HEK293 (cell line): ENCODE data around the gene CCP110.

Source experiments
- CTCF ChIA-PET: fragments of 350-600 bp; formaldehyde crosslinking; extraction: SDS; loops from one replicate; lab custom pipeline; 2021; ENCODE audit warnings: antibody characterized with exemption; lab: Yijun Ruan, JAX
- POLR2A ChIA-PET: fragments of 300-600 bp; formaldehyde crosslinking; extraction: SDS; loops from one replicate; lab custom pipeline; 2020; ENCODE audit warnings: antibody characterized with exemption, inconsistent platforms; lab: Yijun Ruan, JAX
- H3K27ac ChIP-seq: fragments of 200-500 bp; sonication (Bioruptor generic); 2 replicates; pipeline ENCODE4 v1.5.1; 2014; ENCODE audit warnings: low read depth, low read length, control low read depth, inconsistent platforms; ENCODE audit errors: extremely low read depth
- H3K36me3 ChIP-seq, 2 experiments: fragments of 200-500 bp in 1 of 2; sonication (Bioruptor generic) in 1 of 2; 1 replicate in 1 of 2; 2 replicates in 1 of 2; pipeline ENCODE4 v1.5.1; 2014 to 2017; ENCODE audit warnings: inconsistent platforms in 2 of 2, low read length in 2 of 2; ENCODE audit not compliant: control insufficient read depth in 2 of 2, insufficient read depth in 1 of 2
- H3K4me1 ChIP-seq: fragments of 200-500 bp; sonication (Bioruptor generic); 2 replicates; pipeline ENCODE4 v1.5.1; 2014; ENCODE audit warnings: mild to moderate bottlenecking, low read length, inconsistent platforms; ENCODE audit not compliant: control insufficient read depth, insufficient read depth
- H3K4me3 ChIP-seq: 2 replicates; pipeline ENCODE4 v1.5.1; 2011; ENCODE audit warnings: low read depth, mild to moderate bottlenecking, control low read depth, low read length, moderate library complexity
- H3K9me3 ChIP-seq: fragments of 200-500 bp; sonication (Bioruptor generic); 2 replicates; pipeline ENCODE4 v1.5.1; 2014; ENCODE audit warnings: low read depth, low read length, inconsistent platforms; ENCODE audit not compliant: control insufficient read depth, insufficient read depth
- GLI4 ChIP-seq: fragments of 450-650 bp; formaldehyde crosslinking; IDR thresholded peaks from 2 replicates; pipeline ENCODE4 v1.5.1; 2016; ENCODE audit warnings: missing biosample characterization, missing genetic modification characterization
- KLF10 ChIP-seq: fragments of 450-650 bp; IDR thresholded peaks from 2 replicates; pipeline ENCODE4 v1.5.1; 2018; ENCODE audit warnings: missing biosample characterization, mild to moderate bottlenecking, missing genetic modification characterization
- REPIN1 ChIP-seq: fragments of 450-650 bp; formaldehyde crosslinking; IDR thresholded peaks from 2 replicates; pipeline ENCODE4 v1.5.1; 2017; ENCODE audit warnings: missing biosample characterization, missing genetic modification characterization, low read depth
- SCRT2 ChIP-seq: fragments of 450-650 bp; formaldehyde crosslinking; IDR thresholded peaks from 2 replicates; pipeline ENCODE4 v1.5.1; 2016; ENCODE audit warnings: missing biosample characterization, missing genetic modification characterization
- SP7 ChIP-seq: fragments of 450-650 bp; formaldehyde crosslinking; IDR thresholded peaks from 2 replicates; pipeline ENCODE4 v1.5.1; 2016; ENCODE audit warnings: missing biosample characterization, missing genetic modification characterization
- ZEB2 ChIP-seq: fragments of 450-650 bp; formaldehyde crosslinking; IDR thresholded peaks from 2 replicates; pipeline ENCODE4 v1.5.1; 2016; ENCODE audit warnings: missing biosample characterization, missing genetic modification characterization
- ZFP41 ChIP-seq: fragments of 450-650 bp; formaldehyde crosslinking; IDR thresholded peaks from 2 replicates; pipeline ENCODE4 v1.5.1; 2016; ENCODE audit warnings: missing biosample characterization, missing genetic modification characterization, borderline replicate concordance
- ZNF132 ChIP-seq: fragments of 450-650 bp; formaldehyde crosslinking; IDR thresholded peaks from 2 replicates; pipeline ENCODE4 v1.5.1; 2017; ENCODE audit warnings: missing biosample characterization, missing genetic modification characterization, borderline replicate concordance
- ZNF155 ChIP-seq: fragments of 450-650 bp; formaldehyde crosslinking; IDR thresholded peaks from 2 replicates; pipeline ENCODE4 v1.5.1; 2016; ENCODE audit warnings: missing biosample characterization, missing genetic modification characterization
- ZNF175 ChIP-seq: fragments of 450-650 bp; formaldehyde crosslinking; IDR thresholded peaks from 2 replicates; pipeline ENCODE4 v1.5.1; 2016; ENCODE audit warnings: missing biosample characterization, missing genetic modification characterization
- ZNF23 ChIP-seq: fragments of 450-650 bp; formaldehyde crosslinking; IDR thresholded peaks from 2 replicates; pipeline ENCODE4 v1.5.1; 2016; ENCODE audit warnings: missing biosample characterization, missing genetic modification characterization, borderline replicate concordance
- ZNF366 ChIP-seq: fragments of 450-650 bp; formaldehyde crosslinking; conservative IDR thresholded peaks from 2 replicates; pipeline ENCODE4 v1.5.1; 2016; ENCODE audit warnings: missing biosample characterization, missing genetic modification characterization
- ZNF391 ChIP-seq: fragments of 450-650 bp; formaldehyde crosslinking; IDR thresholded peaks from 2 replicates; pipeline ENCODE4 v1.5.1; 2016; ENCODE audit warnings: low read depth, missing biosample characterization, missing genetic modification characterization, borderline replicate concordance
- ZNF404 ChIP-seq: fragments of 450-650 bp; formaldehyde crosslinking; IDR thresholded peaks from 2 replicates; pipeline ENCODE4 v1.5.1; 2017; ENCODE audit warnings: missing biosample characterization, missing genetic modification characterization
- ZNF423 ChIP-seq: fragments of 450-650 bp; formaldehyde crosslinking; IDR thresholded peaks from 2 replicates; pipeline ENCODE4 v1.5.1; 2016; ENCODE audit warnings: missing biosample characterization, missing genetic modification characterization
- ZNF501 ChIP-seq: fragments of 450-650 bp; formaldehyde crosslinking; IDR thresholded peaks from 2 replicates; pipeline ENCODE4 v1.5.1; 2016; ENCODE audit warnings: missing biosample characterization, missing genetic modification characterization
- ZNF521 ChIP-seq: fragments of 450-650 bp; formaldehyde crosslinking; IDR thresholded peaks from 2 replicates; pipeline ENCODE4 v1.5.1; 2017; ENCODE audit warnings: missing biosample characterization, mild to moderate bottlenecking, missing genetic modification characterization
- ZNF549 ChIP-seq: fragments of 450-650 bp; IDR thresholded peaks from 2 replicates; pipeline ENCODE4 v1.5.1; 2018; ENCODE audit warnings: missing biosample characterization, missing genetic modification characterization, mild to moderate bottlenecking, inconsistent platforms, moderate library complexity
- ZNF596 ChIP-seq: fragments of 450-650 bp; IDR thresholded peaks from 2 replicates; pipeline ENCODE4 v1.5.0; 2018; ENCODE audit warnings: missing biosample characterization, mild to moderate bottlenecking, missing genetic modification characterization, moderate library complexity
- ZNF621 ChIP-seq: fragments of 450-650 bp; formaldehyde crosslinking; IDR thresholded peaks from 2 replicates; pipeline ENCODE4 v1.5.1; 2017; ENCODE audit warnings: missing biosample characterization, missing genetic modification characterization
- ZNF747 ChIP-seq: fragments of 450-650 bp; formaldehyde crosslinking; IDR thresholded peaks from 2 replicates; pipeline ENCODE4 v1.5.1; 2016; ENCODE audit warnings: missing biosample characterization, missing genetic modification characterization
- ZNF776 ChIP-seq: fragments of 450-650 bp; formaldehyde crosslinking; IDR thresholded peaks from 2 replicates; pipeline ENCODE4 v1.5.0; 2017; ENCODE audit warnings: missing biosample characterization, missing genetic modification characterization, borderline replicate concordance
- ZNF792 ChIP-seq: fragments of 450-650 bp; formaldehyde crosslinking; IDR thresholded peaks from 2 replicates; pipeline ENCODE4 v1.5.1; 2016; ENCODE audit warnings: missing biosample characterization, missing genetic modification characterization
- ZXDB ChIP-seq: fragments of 450-650 bp; formaldehyde crosslinking; IDR thresholded peaks from 2 replicates; pipeline ENCODE4 v1.5.1; 2016; ENCODE audit warnings: missing biosample characterization, missing genetic modification characterization
- TF ChIP-seq, protein P1 (sequence below): fragments of 450-650 bp; formaldehyde crosslinking; IDR thresholded peaks from 2 replicates; pipeline ENCODE4 v1.5.1; 2016; ENCODE audit warnings: missing biosample characterization, missing genetic modification characterization
- TF ChIP-seq, protein P2 (sequence below): fragments of 450-650 bp; formaldehyde crosslinking; IDR thresholded peaks from 2 replicates; pipeline ENCODE4 v1.5.1; 2016; ENCODE audit warnings: missing biosample characterization, missing genetic modification characterization
- TF ChIP-seq, protein P3 (sequence below): fragments of 450-650 bp; formaldehyde crosslinking; IDR thresholded peaks from 2 replicates; pipeline ENCODE4 v1.5.1; 2016; ENCODE audit warnings: missing biosample characterization, missing genetic modification characterization
- TF ChIP-seq, protein P4 (sequence below): fragments of 450-650 bp; formaldehyde crosslinking; IDR thresholded peaks from 2 replicates; pipeline ENCODE4 v1.5.1; 2016; ENCODE audit warnings: missing biosample characterization, missing genetic modification characterization

Gene CCP110

DNA sequence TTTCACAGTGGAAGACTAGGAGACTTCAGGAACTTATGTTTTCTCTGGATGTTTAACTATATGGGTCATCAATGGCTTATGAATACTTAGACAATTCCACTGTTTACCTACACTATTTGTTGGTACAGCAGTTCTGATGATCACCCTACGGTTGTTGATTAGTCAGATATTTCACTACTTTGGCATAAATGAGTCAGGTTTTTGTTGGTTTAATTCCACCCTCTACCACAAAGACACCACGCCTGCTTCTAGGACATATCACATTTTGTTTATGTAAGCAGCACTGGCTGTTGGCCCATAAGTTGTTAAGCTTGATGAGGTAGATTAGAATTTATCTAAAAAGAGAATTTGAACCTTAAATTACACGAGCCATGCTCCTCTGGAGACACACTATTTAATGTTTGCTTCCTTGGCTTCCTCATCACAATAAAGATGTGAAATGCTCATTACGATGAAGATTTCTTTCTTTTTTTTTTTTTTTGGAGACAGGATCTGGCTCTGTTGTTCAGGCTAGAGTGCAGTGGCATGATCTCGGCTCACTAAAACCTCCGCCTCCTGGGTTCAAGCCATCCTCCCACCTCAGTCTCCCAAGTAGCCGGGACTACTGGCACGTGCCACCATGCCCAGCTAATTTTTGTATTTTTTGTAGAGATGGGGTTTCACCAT, 6.2 kb upstream of the CCP110 start:
- Histone ChIP-seq H3K4me3 (no peak overlapping the region), H3K9me3 (no peaks in the 10 kb centered on the region), H3K27ac (no peak overlapping the region), H3K4me1 (peaks cover 14% of the 10 kb centered on the region), H3K36me3 (peaks cover 22 to 43% of the 10 kb centered on the region in 2 experiments)
- ChIA-PET POLR2A (interaction anchor here (1.5 kb wide), 1 partner anchor 38 kb away, joined by 4 read pairs; the partner anchor contains the start of gene VPS35L), CTCF (interaction anchor here (0.6 to 2.7 kb wide), 3 partner anchors 15 to 443 kb away, joined by 5 to 14 read pairs (median 5); no protein-coding TSS in a partner anchor)
- TF ChIP-seq SP7 (peak; percentile 92), ZNF391 (tag by site-specific recombination) (no peak), ZEB2 (tag by site-specific recombination) (0 out of 2 replicates have a peak, but pooled peaks have one; percentile 61), ZNF596 (tag by site-specific recombination) (0 out of 2 replicates have a peak, but pooled peaks have one; percentile 27), ZNF549 (tag by site-specific recombination) (no peak), ZNF747 (no peak), ZXDB (tag by site-specific recombination) (peak; percentile 73), ZNF23 (tag by site-specific recombination) (no peak), ZNF155 (tag by site-specific recombination) (no peak), REPIN1 (no peak), ZNF521 (tag by site-specific recombination) (no peak), ZNF404 (no peak), ZNF776 (tag by site-specific recombination) (no peak), SCRT2 (tag by site-specific recombination) (no peak), ZNF621 (tag by site-specific recombination) (no peak), ZNF501 (tag by site-specific recombination) (no peak), ZNF792 (tag by site-specific recombination) (no peak), ZNF366 (tag by site-specific recombination) (peak; percentile 75), ZNF175 (tag by site-specific recombination) (no peak), GLI4 (tag by site-specific recombination) (no peak), ZNF423 (no peak), ZNF132 (tag by site-specific recombination) (no peak), ZFP41 (tag by site-specific recombination) (no peak), KLF10 (tag by site-specific recombination) (peak; percentile 55)
- TF ChIP-seq, protein P1, sequence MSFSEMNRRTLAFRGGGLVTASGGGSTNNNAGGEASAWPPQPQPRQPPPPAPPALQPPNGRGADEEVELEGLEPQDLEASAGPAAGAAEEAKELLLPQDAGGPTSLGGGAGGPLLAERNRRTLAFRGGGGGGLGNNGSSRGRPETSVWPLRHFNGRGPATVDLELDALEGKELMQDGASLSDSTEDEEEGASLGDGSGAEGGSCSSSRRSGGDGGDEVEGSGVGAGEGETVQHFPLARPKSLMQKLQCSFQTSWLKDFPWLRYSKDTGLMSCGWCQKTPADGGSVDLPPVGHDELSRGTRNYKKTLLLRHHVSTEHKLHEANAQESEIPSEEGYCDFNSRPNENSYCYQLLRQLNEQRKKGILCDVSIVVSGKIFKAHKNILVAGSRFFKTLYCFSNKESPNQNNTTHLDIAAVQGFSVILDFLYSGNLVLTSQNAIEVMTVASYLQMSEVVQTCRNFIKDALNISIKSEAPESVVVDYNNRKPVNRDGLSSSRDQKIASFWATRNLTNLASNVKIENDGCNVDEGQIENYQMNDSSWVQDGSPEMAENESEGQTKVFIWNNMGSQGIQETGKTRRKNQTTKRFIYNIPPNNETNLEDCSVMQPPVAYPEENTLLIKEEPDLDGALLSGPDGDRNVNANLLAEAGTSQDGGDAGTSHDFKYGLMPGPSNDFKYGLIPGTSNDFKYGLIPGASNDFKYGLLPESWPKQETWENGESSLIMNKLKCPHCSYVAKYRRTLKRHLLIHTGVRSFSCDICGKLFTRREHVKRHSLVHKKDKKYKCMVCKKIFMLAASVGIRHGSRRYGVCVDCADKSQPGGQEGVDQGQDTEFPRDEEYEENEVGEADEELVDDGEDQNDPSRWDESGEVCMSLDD (tag by site-specific recombination): no peak
- TF ChIP-seq, protein P2, sequence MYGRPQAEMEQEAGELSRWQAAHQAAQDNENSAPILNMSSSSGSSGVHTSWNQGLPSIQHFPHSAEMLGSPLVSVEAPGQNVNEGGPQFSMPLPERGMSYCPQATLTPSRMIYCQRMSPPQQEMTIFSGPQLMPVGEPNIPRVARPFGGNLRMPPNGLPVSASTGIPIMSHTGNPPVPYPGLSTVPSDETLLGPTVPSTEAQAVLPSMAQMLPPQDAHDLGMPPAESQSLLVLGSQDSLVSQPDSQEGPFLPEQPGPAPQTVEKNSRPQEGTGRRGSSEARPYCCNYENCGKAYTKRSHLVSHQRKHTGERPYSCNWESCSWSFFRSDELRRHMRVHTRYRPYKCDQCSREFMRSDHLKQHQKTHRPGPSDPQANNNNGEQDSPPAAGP (tag by site-specific recombination): peak; percentile 84
- TF ChIP-seq, protein P3, sequence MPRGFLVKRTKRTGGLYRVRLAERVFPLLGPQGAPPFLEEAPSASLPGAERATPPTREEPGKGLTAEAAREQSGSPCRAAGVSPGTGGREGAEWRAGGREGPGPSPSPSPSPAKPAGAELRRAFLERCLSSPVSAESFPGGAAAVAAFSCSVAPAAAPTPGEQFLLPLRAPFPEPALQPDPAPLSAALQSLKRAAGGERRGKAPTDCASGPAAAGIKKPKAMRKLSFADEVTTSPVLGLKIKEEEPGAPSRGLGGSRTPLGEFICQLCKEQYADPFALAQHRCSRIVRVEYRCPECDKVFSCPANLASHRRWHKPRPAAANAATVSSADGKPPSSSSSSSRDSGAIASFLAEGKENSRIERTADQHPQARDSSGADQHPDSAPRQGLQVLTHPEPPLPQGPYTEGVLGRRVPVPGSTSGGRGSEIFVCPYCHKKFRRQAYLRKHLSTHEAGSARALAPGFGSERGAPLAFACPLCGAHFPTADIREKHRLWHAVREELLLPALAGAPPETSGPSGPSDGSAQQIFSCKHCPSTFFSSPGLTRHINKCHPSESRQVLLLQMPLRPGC (tag by site-specific recombination): 0 out of 2 replicates have a peak, but pooled peaks have one; percentile 51
- TF ChIP-seq, protein P4, sequence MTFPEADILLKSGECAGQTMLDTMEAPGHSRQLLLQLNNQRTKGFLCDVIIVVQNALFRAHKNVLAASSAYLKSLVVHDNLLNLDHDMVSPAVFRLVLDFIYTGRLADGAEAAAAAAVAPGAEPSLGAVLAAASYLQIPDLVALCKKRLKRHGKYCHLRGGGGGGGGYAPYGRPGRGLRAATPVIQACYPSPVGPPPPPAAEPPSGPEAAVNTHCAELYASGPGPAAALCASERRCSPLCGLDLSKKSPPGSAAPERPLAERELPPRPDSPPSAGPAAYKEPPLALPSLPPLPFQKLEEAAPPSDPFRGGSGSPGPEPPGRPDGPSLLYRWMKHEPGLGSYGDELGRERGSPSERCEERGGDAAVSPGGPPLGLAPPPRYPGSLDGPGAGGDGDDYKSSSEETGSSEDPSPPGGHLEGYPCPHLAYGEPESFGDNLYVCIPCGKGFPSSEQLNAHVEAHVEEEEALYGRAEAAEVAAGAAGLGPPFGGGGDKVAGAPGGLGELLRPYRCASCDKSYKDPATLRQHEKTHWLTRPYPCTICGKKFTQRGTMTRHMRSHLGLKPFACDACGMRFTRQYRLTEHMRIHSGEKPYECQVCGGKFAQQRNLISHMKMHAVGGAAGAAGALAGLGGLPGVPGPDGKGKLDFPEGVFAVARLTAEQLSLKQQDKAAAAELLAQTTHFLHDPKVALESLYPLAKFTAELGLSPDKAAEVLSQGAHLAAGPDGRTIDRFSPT (tag by site-specific recombination): no peak
